ENCODE results near the gene MEN1.

DNA sequence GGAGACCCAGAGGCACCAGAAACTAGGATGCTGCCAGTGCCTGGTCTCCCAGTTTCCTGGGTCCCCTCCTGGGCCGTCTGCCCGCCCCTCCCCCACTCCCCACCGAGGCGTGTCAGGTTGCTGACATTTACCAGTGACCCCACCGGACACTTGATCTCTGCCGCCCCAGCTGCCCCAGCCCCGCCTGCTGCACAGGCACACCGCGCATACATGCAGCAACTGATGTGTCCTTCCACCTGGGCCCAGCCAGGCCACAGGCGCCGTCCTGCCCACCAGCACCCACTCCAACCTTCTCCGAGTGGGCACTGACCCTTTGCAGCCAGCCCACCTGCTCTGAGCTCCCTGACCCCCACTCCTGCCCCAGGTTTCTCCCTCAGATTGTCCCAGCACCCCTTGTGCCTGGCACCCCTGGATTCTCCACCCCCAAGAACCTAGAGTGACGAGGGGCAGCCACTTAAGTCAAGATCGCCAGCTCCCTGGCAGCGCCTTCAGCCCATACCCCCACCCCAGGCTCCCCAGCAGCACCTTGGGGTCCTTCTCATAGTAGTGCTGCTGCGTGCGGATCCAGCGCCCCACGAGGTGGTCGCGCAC lies 51.1 kb downstream of the MEN1 start:
- TF ChIP-seq, protein P1, sequence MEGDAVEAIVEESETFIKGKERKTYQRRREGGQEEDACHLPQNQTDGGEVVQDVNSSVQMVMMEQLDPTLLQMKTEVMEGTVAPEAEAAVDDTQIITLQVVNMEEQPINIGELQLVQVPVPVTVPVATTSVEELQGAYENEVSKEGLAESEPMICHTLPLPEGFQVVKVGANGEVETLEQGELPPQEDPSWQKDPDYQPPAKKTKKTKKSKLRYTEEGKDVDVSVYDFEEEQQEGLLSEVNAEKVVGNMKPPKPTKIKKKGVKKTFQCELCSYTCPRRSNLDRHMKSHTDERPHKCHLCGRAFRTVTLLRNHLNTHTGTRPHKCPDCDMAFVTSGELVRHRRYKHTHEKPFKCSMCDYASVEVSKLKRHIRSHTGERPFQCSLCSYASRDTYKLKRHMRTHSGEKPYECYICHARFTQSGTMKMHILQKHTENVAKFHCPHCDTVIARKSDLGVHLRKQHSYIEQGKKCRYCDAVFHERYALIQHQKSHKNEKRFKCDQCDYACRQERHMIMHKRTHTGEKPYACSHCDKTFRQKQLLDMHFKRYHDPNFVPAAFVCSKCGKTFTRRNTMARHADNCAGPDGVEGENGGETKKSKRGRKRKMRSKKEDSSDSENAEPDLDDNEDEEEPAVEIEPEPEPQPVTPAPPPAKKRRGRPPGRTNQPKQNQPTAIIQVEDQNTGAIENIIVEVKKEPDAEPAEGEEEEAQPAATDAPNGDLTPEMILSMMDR (conservative IDR thresholded peaks at IDR 0.05 in 1 of 2, IDR thresholded peaks at IDR 0.05 in 1 of 2; ENCODE audit: extremely low read depth in 1 of 2, insufficient read depth in 1 of 2, low read depth in 1 of 2, low read length in 2 of 2): no peak
- TF ChIP-seq EZH2 (IDR thresholded peaks at IDR 0.05; ENCODE audit: borderline replicate concordance, low read length): no peak
